ENCODE results near the gene PSMB11. TPM values are rescaled to one million over a fixed set of nuclear protein-coding genes. Genes with fewer than 3 reads are reported as not detected.

The PSMB11 gene
- polyA plus RNA-seq, 3 donors, result not detected

- H3K27ac ChIP-seq (ENCODE audit: low read depth, low read length), result no peak overlapping the region
- WGBS, 3 donors, result 27 to 32% (median 30%) methylated on average over 8 of the region's 8 CpGs
Measured at GRCh38 chr14:23068789-23069412, 26.9 kb downstream of the PSMB11 start.

GRCh38 chr14:23069413-23069806, 27.4 kb downstream of the PSMB11 start:
- WGBS, 3 donors, result 72 to 80% (median 77%) methylated on average over 4 of the region's 4 CpGs
- no peak overlapping the region for H3K27ac ChIP-seq (ENCODE audit: low read depth, low read length)

- no peak overlapping the region for H3K27ac ChIP-seq (ENCODE audit: low read depth, low read length)
- WGBS, 3 donors, result 11 to 15% (median 15%) methylated on average over 10 of the region's 10 CpGs
Measured at GRCh38 chr14:23070262-23071129, 28.5 kb downstream of the PSMB11 start.

- 1 to 3% (median 2%) methylated on average over 14 of the region's 14 CpGs for WGBS, 3 donors
Measured at GRCh38 chr14:23071244-23071920, 29.4 kb downstream of the PSMB11 start.

GRCh38 chr14:23071921-23072539, 30.0 kb downstream of the PSMB11 start:
- WGBS, 3 donors, result 26 to 53% (median 51%) methylated on average over 5 of the region's 5 CpGs
- peak overlapping the region; percentile 9 for H3K27ac ChIP-seq (ENCODE audit: low read depth, low read length)

More at GRCh38 chr14:23071244-23071920, 29.4 kb downstream of the PSMB11 start:
- H3K27ac ChIP-seq (ENCODE audit: low read depth, low read length), result no peak overlapping the region

- no peak overlapping the region for H3K27ac ChIP-seq (ENCODE audit: low read depth, low read length)
- WGBS, 3 donors, result 95 to 100% (median 97%) methylated on average over 1 of the region's 1 CpG
Measured at GRCh38 chr14:23074906-23075305, 32.9 kb downstream of the PSMB11 start.

- WGBS, 3 donors, result 59 to 63% (median 61%) methylated on average over 5 of the region's 5 CpGs
- no peak overlapping the region for H3K27ac ChIP-seq (ENCODE audit: low read depth, low read length)
Measured at GRCh38 chr14:23076785-23077408, 34.9 kb downstream of the PSMB11 start.

- H3K27ac ChIP-seq (ENCODE audit: low read depth, low read length), result no peak overlapping the region
- 67 to 83% (median 78%) methylated on average over 5 of the region's 5 CpGs for WGBS, 3 donors
Measured at GRCh38 chr14:23077962-23078361, 36.0 kb downstream of the PSMB11 start.

- H3K27ac ChIP-seq (ENCODE audit: low read depth, low read length), result no peak overlapping the region
- 18 to 52% (median 22%) methylated on average over 2 of the region's 2 CpGs for WGBS, 3 donors
Measured at GRCh38 chr14:23078692-23079116, 36.7 kb downstream of the PSMB11 start.

- H3K27ac ChIP-seq (ENCODE audit: low read depth, low read length), result no peak overlapping the region
- 82 to 88% (median 83%) methylated on average over 2 of the region's 2 CpGs for WGBS, 3 donors
Measured at GRCh38 chr14:23079716-23080115, 37.7 kb downstream of the PSMB11 start.

GRCh38 chr14:23080474-23080873, 38.5 kb downstream of the PSMB11 start:
- no peak overlapping the region for H3K27ac ChIP-seq (ENCODE audit: low read depth, low read length)
- WGBS, 3 donors, result 74 to 89% (median 83%) methylated on average over 1 of the region's 1 CpG

- H3K27ac ChIP-seq (ENCODE audit: low read depth, low read length), result no peak overlapping the region
- WGBS, 3 donors, result 68 to 81% (median 80%) methylated on average over 3 of the region's 3 CpGs
Measured at GRCh38 chr14:23085458-23085857, 43.4 kb downstream of the PSMB11 start.

- H3K27ac ChIP-seq (ENCODE audit: low read depth, low read length), result no peak overlapping the region
- WGBS, 3 donors, result 87 to 94% (median 89%) methylated on average over 1 of the region's 1 CpG
Measured at GRCh38 chr14:23086565-23086964, 44.6 kb downstream of the PSMB11 start.

- 89 to 94% (median 89%) methylated on average over 12 of the region's 12 CpGs for WGBS, 3 donors
Measured at GRCh38 chr14:23089498-23090253, 47.7 kb downstream of the PSMB11 start.

GRCh38 chr14:23090254-23090636, 48.2 kb downstream of the PSMB11 start:
- H3K27ac ChIP-seq (ENCODE audit: low read depth, low read length), result no peak overlapping the region
- WGBS, 3 donors, result 85 to 87% (median 85%) methylated on average over 4 of the region's 4 CpGs

More at GRCh38 chr14:23089498-23090253, 47.7 kb downstream of the PSMB11 start:
- no peak overlapping the region for H3K27ac ChIP-seq (ENCODE audit: low read depth, low read length)

- no peak overlapping the region for H3K27ac ChIP-seq (ENCODE audit: low read depth, low read length)
- WGBS, 3 donors, result 80 to 84% (median 84%) methylated on average over 11 to 12 of the region's 12 CpGs
Measured at GRCh38 chr14:23091294-23092225, 49.5 kb downstream of the PSMB11 start.

GRCh38 chr14:23093104-23093503, 51.1 kb downstream of the PSMB11 start:
- no peak overlapping the region for H3K27ac ChIP-seq (ENCODE audit: low read depth, low read length)
- 72 to 75% (median 74%) methylated on average over 2 of the region's 2 CpGs for WGBS, 3 donors
